ENCODE data around the gene MMS19. TPM values are rescaled to one million over a fixed set of nuclear protein-coding genes. Genes with fewer than 3 reads are reported as not detected.

Gene MMS19
- total RNA-seq, 1 donor from 2014 or later: 70.7 TPM

- no peak for DNase-seq (ENCODE audit: low read depth, low spot score)
These were observed 34.0 kb downstream of the MMS19 start for GRCh38 chr10:97464226-97464625.

DNA sequence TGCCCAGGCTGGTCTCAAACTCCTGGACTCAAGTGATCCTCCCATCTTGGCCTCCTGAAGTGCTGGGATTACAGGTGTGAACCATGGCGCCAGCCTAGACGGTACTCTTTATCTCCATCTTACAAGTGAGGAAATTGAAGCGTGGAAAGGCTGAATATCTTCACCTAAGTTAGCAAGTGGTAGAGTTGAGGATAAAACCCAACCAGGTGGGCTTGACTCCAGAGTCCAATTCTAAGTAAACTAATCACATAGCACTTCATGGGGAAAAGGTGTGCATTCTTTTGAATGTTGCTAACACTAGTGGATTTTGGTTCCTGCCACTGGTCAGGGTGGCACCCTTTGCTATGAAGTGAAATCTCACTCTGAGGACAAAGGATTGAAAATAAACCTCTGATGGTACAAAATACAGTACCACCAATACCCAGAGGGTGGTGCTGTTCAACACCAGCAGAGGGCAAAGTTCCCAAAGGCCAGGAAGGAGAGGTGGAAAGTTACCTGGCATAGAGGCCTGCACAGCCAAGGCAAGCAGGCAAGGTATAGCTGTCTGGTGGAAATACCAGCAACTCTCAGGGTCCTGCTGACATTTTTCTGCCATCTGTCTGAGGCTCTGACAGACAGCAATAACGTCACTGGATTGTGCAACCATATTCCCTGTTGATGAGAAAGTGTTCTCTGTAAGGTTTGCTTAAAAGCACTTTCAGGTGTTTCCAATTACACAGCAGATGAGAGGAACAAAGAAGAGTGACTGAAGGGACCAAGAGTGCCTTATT is 34.7 kb downstream of the MMS19 start:
- DNase-seq (ENCODE audit: low read depth, low spot score): no peak

DNA sequence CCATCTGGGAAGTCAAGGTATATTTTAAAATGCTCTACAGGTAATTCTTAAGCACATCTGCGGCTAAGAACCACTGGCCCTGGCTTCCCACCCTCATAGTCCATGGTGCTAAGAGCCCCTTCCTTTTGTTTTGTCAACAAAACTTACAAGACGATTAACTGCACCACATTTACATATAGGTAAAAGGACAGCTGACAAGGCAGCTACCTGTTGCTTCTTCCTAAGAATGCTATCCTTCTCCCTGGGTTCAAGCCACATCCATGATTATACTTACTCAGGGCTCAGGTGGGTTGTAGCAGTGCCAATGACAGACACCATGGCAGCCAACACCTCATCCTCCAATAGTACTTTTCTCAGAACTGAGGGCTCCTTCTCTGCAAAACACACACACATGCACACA is 35.9 kb downstream of the MMS19 start:
- DNase-seq (ENCODE audit: low read depth, low spot score): no peak

- DNase-seq (ENCODE audit: low read depth, low spot score): no peak
These were observed 38.3 kb downstream of the MMS19 start for GRCh38 chr10:97459933-97460332.

DNA sequence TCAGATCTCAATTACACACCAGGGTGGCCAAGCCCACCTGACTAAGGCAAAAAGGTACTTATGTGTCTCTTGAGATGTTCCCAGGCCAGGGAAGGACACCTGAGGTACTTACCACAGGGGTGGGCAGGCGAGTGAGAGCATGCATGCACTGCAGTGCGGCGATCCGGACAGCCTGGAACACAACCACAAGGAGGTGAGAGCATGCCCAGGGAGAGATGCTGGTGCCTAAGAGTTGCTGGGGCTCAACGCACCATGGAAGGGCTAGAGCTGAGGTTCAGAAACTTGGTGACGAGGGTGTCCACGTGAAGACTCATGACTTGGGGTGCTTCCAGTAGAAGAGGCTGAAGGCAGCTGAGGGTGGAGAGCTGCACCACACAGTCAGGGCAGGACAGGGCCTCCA is 39.1 kb downstream of the MMS19 start:
- no peak for DNase-seq (ENCODE audit: low read depth, low spot score)

DNA sequence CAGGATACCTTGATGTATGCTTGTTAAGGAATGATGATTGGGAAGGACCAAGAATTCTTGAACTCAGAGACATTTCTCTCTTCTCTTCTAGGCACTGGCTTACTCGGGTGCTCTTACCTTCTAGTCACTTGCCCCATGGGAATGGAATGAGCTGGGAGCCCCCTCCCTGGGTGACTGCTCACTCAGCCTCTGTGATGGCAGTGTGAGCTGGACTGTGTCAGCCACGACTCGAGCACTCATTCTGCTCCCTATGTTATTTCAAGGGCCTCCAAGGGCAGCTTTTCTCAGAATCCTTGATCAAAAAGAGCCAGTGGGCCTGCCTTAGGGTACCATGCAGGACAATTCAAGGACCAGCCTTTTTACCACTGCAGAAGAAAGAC is 41.5 kb downstream of the MMS19 start:
- DNase-seq (ENCODE audit: low read depth, low spot score): no peak

- no peak for DNase-seq (ENCODE audit: low read depth, low spot score)
These were observed 42.1 kb downstream of the MMS19 start for GRCh38 chr10:97456034-97456685.

GRCh38 chr10:97454330-97455036 is 43.7 kb downstream of the MMS19 start:
- DNase-seq (ENCODE audit: low read depth, low spot score): no peak

DNA sequence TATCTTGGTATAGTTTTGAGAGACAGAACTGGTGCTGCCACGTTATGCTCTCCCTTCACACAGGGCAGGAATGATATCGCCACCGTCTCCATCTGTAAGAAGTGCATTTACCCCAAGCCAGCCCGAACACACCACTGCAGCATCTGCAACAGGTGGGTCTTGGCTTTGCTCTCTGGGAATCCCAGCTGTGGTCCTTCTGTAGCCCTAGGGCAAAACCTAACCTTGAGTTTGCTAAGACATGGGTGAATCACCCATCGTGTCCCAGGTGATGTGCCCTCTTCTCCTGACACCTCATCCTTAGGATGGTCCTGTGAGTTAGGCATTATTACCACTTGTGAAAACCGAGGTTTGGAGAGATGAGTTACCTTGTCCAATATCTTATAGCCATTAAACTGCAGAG is 45.9 kb downstream of the MMS19 start:
- DNase-seq (ENCODE audit: low read depth, low spot score): no peak

GRCh38 chr10:97451605-97452004 is 46.6 kb downstream of the MMS19 start:
- no peak for DNase-seq (ENCODE audit: low read depth, low spot score)

- DNase-seq (ENCODE audit: low read depth, low spot score): no peak
These were observed 47.4 kb downstream of the MMS19 start for GRCh38 chr10:97450828-97451227.

DNA sequence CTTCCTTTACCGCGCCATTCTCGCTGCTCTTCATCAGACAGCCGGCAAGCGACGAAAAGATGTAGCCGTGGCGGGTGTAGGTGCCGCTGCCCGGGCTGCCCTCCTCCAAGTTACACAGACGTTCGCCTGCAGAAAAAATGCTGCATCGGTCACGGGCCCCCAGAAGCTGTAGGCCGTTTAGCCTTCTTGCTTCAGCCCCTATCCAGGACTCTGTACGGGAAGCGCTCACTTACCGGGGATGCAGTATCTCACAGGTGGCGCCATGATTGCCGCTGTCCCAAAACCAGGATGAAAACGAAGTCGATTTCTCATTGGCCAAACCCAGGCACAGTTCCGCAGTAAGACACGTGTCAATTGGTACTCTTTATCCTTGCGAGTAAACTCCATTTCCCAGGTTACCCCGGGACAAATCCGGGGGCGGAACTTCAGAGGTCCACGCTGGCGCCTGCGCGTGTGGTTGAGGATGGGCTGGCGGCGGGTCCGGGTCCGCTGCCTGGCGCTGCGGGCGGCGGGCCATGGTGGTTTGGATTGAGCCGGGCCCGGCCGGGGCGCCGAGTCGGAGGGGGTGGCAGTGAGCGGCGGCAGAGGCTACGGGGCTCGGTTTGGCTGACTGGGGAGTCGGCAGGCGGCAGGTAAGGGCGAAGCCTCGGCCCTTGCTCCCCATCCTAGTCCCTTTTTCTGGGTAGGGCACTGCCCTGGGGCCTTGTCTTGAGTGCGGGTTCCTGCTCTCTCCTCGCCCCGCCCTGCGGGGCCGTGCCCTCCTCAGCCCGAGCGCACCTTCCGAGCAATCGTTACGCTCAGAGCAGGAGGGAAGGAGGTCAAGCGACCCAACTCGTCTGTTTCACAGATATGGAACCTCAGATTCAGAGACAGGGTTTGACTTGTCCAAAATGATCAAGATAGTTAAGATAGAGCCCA is 52.2 kb downstream of the MMS19 start, which contains the start of the genes EXOSC1 and ZDHHC16:
EXOSC1 (minus strand) TSS at position 285 of the 918 bp plus-strand sequence; CDS start at position 264, 21 bp downstream.
ZDHHC16 (plus strand) TSS at position 454 of the 918 bp plus-strand sequence. CDS start 5,501 bp downstream, outside the sequence.
- peak; percentile 82 for DNase-seq (ENCODE audit: low read depth, low spot score)

DNA sequence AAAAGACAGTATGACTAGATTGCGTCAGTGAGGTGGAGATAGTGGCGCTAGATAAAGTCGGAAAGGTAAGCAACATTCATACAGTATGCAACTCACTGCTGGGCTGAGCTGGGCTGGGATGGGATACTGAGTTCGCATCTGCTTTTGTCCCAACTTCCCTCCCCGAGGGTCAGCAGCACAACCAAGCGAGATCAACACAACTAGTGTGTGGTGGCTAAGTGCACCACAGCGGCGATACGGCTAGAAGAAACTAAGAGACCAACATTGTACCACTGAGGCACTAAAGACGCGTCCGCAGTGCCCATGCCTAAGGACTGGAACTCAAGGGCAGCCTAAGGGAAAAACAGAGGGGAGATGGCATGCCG is 52.9 kb downstream of the MMS19 start:
- no peak for DNase-seq (ENCODE audit: low read depth, low spot score)

DNA sequence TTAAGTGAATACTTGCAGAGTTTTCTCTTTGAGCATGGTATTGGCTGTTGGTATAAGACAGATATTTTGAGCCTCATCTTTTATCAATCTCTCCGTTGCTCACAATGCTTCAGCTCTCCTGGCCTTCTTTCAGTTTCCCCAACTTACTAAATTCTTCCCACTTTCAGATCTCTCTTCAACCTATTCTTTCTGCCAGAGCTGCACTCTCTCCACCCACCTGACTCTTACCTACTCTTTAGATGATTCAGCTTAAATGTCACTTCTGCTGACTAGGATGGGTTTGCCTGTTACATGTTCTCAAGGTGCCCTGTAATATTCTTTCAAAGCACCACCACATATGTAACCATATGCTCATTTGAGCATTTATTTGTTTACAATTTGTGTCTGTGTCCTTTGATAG is 54.0 kb downstream of the MMS19 start:
- DNase-seq (ENCODE audit: low read depth, low spot score): no peak

GRCh38 chr10:97442277-97442676 is 55.9 kb downstream of the MMS19 start:
- DNase-seq (ENCODE audit: low read depth, low spot score): no peak

GRCh38 chr10:97435211-97435610 is 63.0 kb downstream of the MMS19 start:
- no peak for DNase-seq (ENCODE audit: low read depth, low spot score)

DNA sequence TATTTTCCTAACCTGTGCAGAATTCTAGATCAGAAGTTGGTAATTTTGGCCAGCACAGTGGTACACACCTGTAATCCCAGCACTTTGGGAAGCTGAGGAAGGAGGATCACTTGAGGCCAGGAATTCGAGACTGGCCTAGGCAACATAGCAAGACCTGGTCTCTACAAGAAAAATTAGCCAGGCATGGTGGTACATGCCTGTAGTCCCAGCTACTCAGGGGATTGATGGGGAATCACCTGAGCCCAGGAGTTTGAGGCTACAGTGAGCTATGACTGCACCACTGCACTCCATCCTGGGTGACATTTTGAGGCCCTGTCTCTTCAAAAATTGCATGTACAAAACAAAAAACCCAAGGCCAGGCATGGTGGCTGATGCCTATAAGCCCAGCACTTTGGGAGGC is 63.7 kb downstream of the MMS19 start:
- DNase-seq (ENCODE audit: low read depth, low spot score): no peak

- no peak for DNase-seq (ENCODE audit: low read depth, low spot score)
These were observed 64.2 kb downstream of the MMS19 start for GRCh38 chr10:97434055-97434454.

GRCh38 chr10:97428572-97428981 is 69.6 kb downstream of the MMS19 start:
- no peak for DNase-seq (ENCODE audit: low read depth, low spot score)

DNA sequence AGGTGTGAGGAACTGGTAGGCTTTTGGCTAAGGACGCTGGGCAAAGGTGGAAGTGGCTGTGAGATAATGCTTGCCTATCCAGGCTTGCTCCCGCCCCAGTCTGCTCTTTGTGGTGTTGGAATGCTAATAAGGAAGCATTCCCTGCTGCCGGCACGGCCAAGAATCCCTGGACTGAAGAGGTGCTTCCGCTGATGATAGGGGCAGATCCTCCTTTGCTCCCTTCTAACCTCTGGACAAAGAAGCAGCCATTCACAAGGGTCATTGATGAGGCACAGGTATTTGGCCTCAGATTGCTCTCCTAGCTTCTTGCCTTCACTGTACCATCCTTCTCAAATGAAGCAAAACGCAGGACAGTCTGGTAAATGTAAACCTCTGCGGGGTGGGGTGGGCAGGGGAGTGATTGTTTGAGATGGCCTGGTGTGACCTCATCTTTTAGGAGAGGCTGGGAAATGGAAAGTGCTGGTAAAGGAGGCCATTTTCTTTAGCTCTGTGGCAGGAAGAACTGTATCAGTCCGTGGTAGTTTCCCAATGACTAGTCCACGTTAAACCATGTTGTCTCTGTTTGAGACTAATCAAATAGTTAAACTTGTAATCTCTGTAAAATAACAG is 70.5 kb downstream of the MMS19 start:
- no peak for DNase-seq (ENCODE audit: low read depth, low spot score)
